HepG2 (cell line): ENCODE results near the gene QSOX1. TPM values are rescaled to one million over a fixed set of nuclear protein-coding genes. Genes with fewer than 3 reads are reported as not detected.

Experiments used
- ATAC-seq: fragments of 200-7000 bp; cut with Tn5 transposase; 3 replicates; pipeline ENCODE4 v1.9.1; 2020; ENCODE audit warnings: mild to moderate bottlenecking, moderate library complexity
- BruUV-seq: library from RNA; stranded (reverse); fragments of 400-500 nt; replicated peaks from 2 replicates; lab custom pipeline; 2021; lab: Mats Ljungman, UMichigan
- CTCF ChIA-PET: fragments of 300-600 bp; formaldehyde crosslinking; extraction: SDS; loops from one replicate; lab custom pipeline; 2021; ENCODE audit warnings: low total read pairs, inconsistent platforms, low intra/inter-chr PET ratio; lab: Yijun Ruan, JAX
- POLR2A ChIA-PET: fragments of 350-600 bp; sonication (Branson Sonifier 250); formaldehyde crosslinking; loops from one replicate; lab custom pipeline; 2020; ENCODE audit warnings: antibody characterized with exemption, inconsistent platforms; lab: Yijun Ruan, JAX
- DNase-seq: peaks from one replicate; pipeline ENCODE4 v3.0.0-alpha.2; 2015; ENCODE audit warnings: low spot score
- FAIRE-seq: peaks from 3 replicates; lab custom pipeline; 2011; peaks lifted over from hg19 to GRCh38; lab: Jason Lieb, UNC
- H2AFZ ChIP-seq: one replicate; pipeline ENCODE4 v1.6.1; 2011; ENCODE audit warnings: low read length, inconsistent platforms
- H3K27ac ChIP-seq: fragments of 300-600 bp; 3 replicates; pipeline ENCODE4 v1.8.0; 2011; ENCODE audit warnings: mixed run types, mild to moderate bottlenecking, mixed read lengths, low read length, inconsistent platforms; ENCODE audit not compliant: insufficient read depth; ENCODE audit errors: extremely low read length
- H3K27me3 ChIP-seq, 2 experiments: fragments of 200-600 bp in 1 of 2; 2 replicates in 1 of 2; 3 replicates in 1 of 2; pipeline versions ENCODE4 v1.6.0 to v1.8.0; 2011; ENCODE audit warnings: low read length in 2 of 2, mild to moderate bottlenecking in 2 of 2, moderate library complexity in 2 of 2, inconsistent platforms in 1 of 2; ENCODE audit not compliant: insufficient read depth in 2 of 2, control insufficient read depth in 1 of 2
- H3K36me3 ChIP-seq, 2 experiments: fragments of 200-600 bp in 1 of 2; replicated peaks in 1 of 2; 2 replicates in 1 of 2; 3 replicates in 1 of 2; pipeline versions ENCODE4 v1.5.1 to v1.8.0; 2011; ENCODE audit warnings: low read length in 2 of 2, inconsistent platforms in 1 of 2; ENCODE audit not compliant: insufficient read depth in 2 of 2, control insufficient read depth in 1 of 2
- H3K4me1 ChIP-seq: 2 replicates; pipeline ENCODE4 v1.5.1; 2012; ENCODE audit warnings: low read length, inconsistent platforms; ENCODE audit not compliant: insufficient read depth
- H3K4me2 ChIP-seq: 2 replicates; pipeline ENCODE4 v1.6.0; 2011; ENCODE audit warnings: low read depth, low read length, inconsistent platforms
- H3K4me3 ChIP-seq, 3 experiments: fragments of 200-600 bp in 1 of 3; sonication (generic), shearing (Covaris generic) in 1 of 3; replicated peaks in 1 of 3; 2 replicates each; pipeline ENCODE4 v1.5.1; 2011 to 2016; ENCODE audit warnings: low read length in 3 of 3, inconsistent platforms in 2 of 3, low read depth in 2 of 3, mild to moderate bottlenecking in 2 of 3, control low read depth in 1 of 3, mixed read lengths in 1 of 3; ENCODE audit not compliant: insufficient read depth in 1 of 3
- H3K79me2 ChIP-seq: one replicate; pipeline ENCODE4 v1.6.1; 2011; ENCODE audit warnings: low read length, inconsistent platforms; ENCODE audit not compliant: insufficient read depth
- H3K9ac ChIP-seq: 2 replicates; pipeline ENCODE4 v1.6.0; 2011; ENCODE audit warnings: mild to moderate bottlenecking, low read depth, low read length, inconsistent platforms; ENCODE audit not compliant: insufficient read depth
- H3K9me3 ChIP-seq: 2 replicates; pipeline ENCODE4 v1.5.1; 2012; ENCODE audit warnings: mild to moderate bottlenecking, low read length
- H4K20me1 ChIP-seq: 2 replicates; pipeline ENCODE4 v1.6.0; 2011; ENCODE audit warnings: inconsistent platforms, mild to moderate bottlenecking, low read length, moderate library complexity; ENCODE audit not compliant: insufficient read depth
- AGO2 ChIP-seq: fragments of 200-400 bp; formaldehyde crosslinking; optimal IDR thresholded peaks from 2 replicates; pipeline ENCODE3; 2017; ENCODE audit warnings: mild to moderate bottlenecking, low read depth, low read length, moderate library complexity
- CEBPB ChIP-seq: IDR thresholded peaks from 2 replicates; pipeline ENCODE4 v1.6.1; 2011; ENCODE audit warnings: low read depth, low read length, improper control_type of control experiment, borderline replicate concordance
- KAT7 ChIP-seq: IDR thresholded peaks from 2 replicates; pipeline ENCODE4 v1.6.1; 2018; ENCODE audit warnings: borderline replicate concordance, missing compliant biosample characterization
- MTA1 ChIP-seq: sonication (generic); formaldehyde crosslinking; IDR thresholded peaks from 2 replicates; pipeline ENCODE4 v1.4.0; 2020; ENCODE audit warnings: missing genetic modification reagents, mild to moderate bottlenecking, borderline replicate concordance
- MXD4 ChIP-seq: IDR thresholded peaks from 2 replicates; pipeline ENCODE4 v1.6.1; 2016; ENCODE audit warnings: mild to moderate bottlenecking, missing biosample characterization, missing genetic modification reagents
- RAD21 ChIP-seq: fragments of 450-650 bp; formaldehyde crosslinking; IDR thresholded peaks from 2 replicates; pipeline ENCODE4 v1.5.0; 2020; ENCODE audit warnings: mild to moderate bottlenecking
- SIX4 ChIP-seq: sonication (generic); formaldehyde crosslinking; IDR thresholded peaks from 2 replicates; pipeline ENCODE4 v1.4.0; 2020; ENCODE audit warnings: missing genetic modification reagents
- SMC3 ChIP-seq: IDR thresholded peaks from 2 replicates; pipeline ENCODE4 v1.6.1; 2011; ENCODE audit warnings: low read length, improper control_type of control experiment
- THAP11 ChIP-seq: IDR thresholded peaks from 2 replicates; pipeline ENCODE4 v1.6.1; 2016; ENCODE audit warnings: missing biosample characterization, missing genetic modification reagents
- ZNF501 ChIP-seq: sonication (generic); formaldehyde crosslinking; IDR thresholded peaks from 2 replicates; pipeline ENCODE4 v1.5.1; 2020; ENCODE audit warnings: mild to moderate bottlenecking, moderate library complexity, missing genetic modification reagents
- ZNF713 ChIP-seq: sonication (generic); formaldehyde crosslinking; IDR thresholded peaks from 2 replicates; pipeline ENCODE4 v1.4.0; 2020; ENCODE audit warnings: mild to moderate bottlenecking, missing genetic modification reagents
- WGBS: methylation state at CpG from one replicate; pipeline ENCODE4 v1.1.6; 2017; ENCODE audit warnings: low lambda C conversion rate; 5-methylcytosine and 5-hydroxymethylcytosine counted together
- in situ Hi-C: cut with HindIII; loops from 2 replicates; pipeline ENCODE4 v1.10.0; 2017; ENCODE audit warnings: low pct_unique_long_range_greater_than_20kb; ENCODE audit not compliant: extremely low pct_ligation_motif_present
- intact Hi-C: fragments of 100-400 bp; cut with micrococcal nuclease; formaldehyde crosslinking; loops from one replicate; pipeline ENCODE4 v1.10.0; 2022; ENCODE audit not compliant: unreplicated experiment
- polyA plus RNA-seq, 8 experiments: library from polyadenylated mRNA; depleted of rRNA in 3 of 8; stranded (reverse) in 7 of 8; unstranded in 1 of 8; fragments of >200 nt; fragmentation: Illumina TruSeq in 4 of 8; extraction: Trizol in 4 of 8; gene quantifications; 2 replicates each; pipeline versions ENCODE4 v1.2.1 to v1.2.3, GENCODE V29; 2011 to 2016; ENCODE audit warnings: low read depth in 4 of 8, missing spikeins in 1 of 8, mixed read lengths in 1 of 8; ENCODE audit not compliant: insufficient read depth in 1 of 8
- total RNA-seq, 5 experiments: library from RNA; depleted of rRNA; stranded (reverse); fragments of >200 nt; fragmentation: Illumina TruSeq; extraction: Trizol; gene quantifications; 2 replicates each; pipeline ENCODE4 v1.2.3, GENCODE V29; 2016; ENCODE audit warnings: low read depth in 1 of 5
- TF ChIP-seq, protein P1 (sequence below): sonication (generic); formaldehyde crosslinking; IDR thresholded peaks from 2 replicates; pipeline ENCODE4 v1.4.0; 2020; ENCODE audit warnings: missing genetic modification reagents, borderline replicate concordance
- TF ChIP-seq, protein P2 (sequence below): sonication (generic); formaldehyde crosslinking; IDR thresholded peaks from 2 replicates; pipeline ENCODE4 v1.5.0; 2020; ENCODE audit warnings: mild to moderate bottlenecking, missing genetic modification reagents, moderate library complexity
- TF ChIP-seq, protein P3 (sequence below): sonication (generic); formaldehyde crosslinking; IDR thresholded peaks from 2 replicates; pipeline ENCODE4 v1.4.0; 2020; ENCODE audit warnings: mild to moderate bottlenecking, missing genetic modification reagents

The QSOX1 gene
- total and polyA plus RNA-seq, 2 of the 13 experiments (the other 11 are each of a cell fraction or from before 2014, with no cell fraction given) = 6.8 to 40.2 TPM

DNA sequence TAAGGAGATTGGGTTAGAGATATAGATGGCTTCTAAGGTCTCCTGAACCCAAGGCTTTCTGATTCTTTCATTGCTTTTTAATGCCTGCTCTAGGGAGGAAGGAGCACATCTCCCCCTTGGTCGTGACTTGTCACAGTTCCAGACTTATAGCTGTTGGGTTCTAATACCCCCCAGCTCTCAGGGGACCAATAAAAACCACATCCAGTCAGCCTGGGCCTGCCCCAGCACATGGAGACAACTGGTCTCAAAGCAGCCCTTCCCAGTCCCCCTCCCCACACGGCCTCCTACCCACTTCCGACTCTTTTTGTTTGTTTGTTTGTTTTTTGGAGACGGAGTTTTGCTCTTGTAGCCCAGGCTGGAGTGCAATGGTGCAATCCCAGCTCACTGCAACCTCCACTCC lies 23.3 kb downstream of the QSOX1 start (continued):
- TF ChIP-seq, protein P1, sequence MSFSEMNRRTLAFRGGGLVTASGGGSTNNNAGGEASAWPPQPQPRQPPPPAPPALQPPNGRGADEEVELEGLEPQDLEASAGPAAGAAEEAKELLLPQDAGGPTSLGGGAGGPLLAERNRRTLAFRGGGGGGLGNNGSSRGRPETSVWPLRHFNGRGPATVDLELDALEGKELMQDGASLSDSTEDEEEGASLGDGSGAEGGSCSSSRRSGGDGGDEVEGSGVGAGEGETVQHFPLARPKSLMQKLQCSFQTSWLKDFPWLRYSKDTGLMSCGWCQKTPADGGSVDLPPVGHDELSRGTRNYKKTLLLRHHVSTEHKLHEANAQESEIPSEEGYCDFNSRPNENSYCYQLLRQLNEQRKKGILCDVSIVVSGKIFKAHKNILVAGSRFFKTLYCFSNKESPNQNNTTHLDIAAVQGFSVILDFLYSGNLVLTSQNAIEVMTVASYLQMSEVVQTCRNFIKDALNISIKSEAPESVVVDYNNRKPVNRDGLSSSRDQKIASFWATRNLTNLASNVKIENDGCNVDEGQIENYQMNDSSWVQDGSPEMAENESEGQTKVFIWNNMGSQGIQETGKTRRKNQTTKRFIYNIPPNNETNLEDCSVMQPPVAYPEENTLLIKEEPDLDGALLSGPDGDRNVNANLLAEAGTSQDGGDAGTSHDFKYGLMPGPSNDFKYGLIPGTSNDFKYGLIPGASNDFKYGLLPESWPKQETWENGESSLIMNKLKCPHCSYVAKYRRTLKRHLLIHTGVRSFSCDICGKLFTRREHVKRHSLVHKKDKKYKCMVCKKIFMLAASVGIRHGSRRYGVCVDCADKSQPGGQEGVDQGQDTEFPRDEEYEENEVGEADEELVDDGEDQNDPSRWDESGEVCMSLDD (CRISPR knock-in tag) = no peak

DNA sequence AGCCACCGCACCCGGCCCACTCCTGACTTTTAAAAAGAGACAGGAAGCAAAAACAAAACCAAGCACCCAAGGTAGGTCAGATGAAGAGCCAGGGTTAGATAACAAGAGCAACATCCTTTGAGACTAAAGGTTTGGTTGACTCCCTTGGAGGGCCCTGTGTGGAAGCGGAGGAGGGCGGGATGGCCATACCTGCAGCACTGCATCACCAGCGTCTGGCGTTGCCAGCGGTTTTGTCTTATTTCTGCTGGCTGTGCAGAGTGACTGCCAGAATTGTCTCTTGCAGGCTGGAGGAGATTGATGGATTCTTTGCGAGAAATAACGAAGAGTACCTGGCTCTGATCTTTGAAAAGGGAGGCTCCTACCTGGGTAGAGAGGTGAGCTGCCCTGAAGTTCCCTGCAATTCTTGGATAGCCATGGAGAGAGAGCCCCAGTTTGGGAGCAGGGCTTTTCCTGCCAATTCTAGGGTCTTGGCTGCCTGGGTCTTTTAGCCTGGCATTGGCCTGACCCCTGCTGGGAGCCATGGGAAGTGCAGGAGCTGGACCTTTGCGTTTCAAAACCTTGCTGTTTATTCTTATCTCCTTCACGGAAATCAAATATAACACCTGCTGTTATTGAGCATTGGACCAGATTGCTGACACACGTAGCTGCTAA lies 24.0 kb downstream of the QSOX1 start:
- no peak overlapping the region for H3K4me2 ChIP-seq
- WGBS = 63% methylated on average over 12 of the region's 12 CpGs
- no peak overlapping the region for H3K9ac ChIP-seq
- FAIRE-seq (peak; percentile 87), ATAC-seq (peak; percentile 63), DNase-seq (peak; percentile 25)
- no peaks in the 10 kb centered on the region for H3K9me3 ChIP-seq
- intact Hi-C loops = loop anchor here (1.0 to 2.0 kb wide), 2 partner anchors 311 to 472 kb away; no protein-coding TSS in a partner anchor
- no TSS peak for BruUV-seq
- H4K20me1 ChIP-seq = no peaks in the 10 kb centered on the region
- no peak overlapping the region for H3K4me3 ChIP-seq
- no peaks in the 10 kb centered on the region for H3K79me2 ChIP-seq
- no peaks in the 10 kb centered on the region for H3K36me3 ChIP-seq
- no peak overlapping the region for H2AFZ ChIP-seq
- no peaks in the 10 kb centered on the region for H3K4me1 ChIP-seq
- ChIA-PET POLR2A (interaction anchor here (0.9 kb wide), 1 partner anchor 21 kb away, joined by 4 read pairs; no protein-coding TSS in a partner anchor), CTCF (interaction anchor here (1.1 to 2.0 kb wide), 2 partner anchors 311 to 472 kb away, joined by 4 to 7 read pairs; no protein-coding TSS in a partner anchor)
- H3K27me3 ChIP-seq = no peaks in the 10 kb centered on the region
- H3K27ac ChIP-seq = no peak overlapping the region
- in situ Hi-C loops = loop anchor here (10.0 kb wide), 1 partner anchor 464 kb away; no protein-coding TSS in a partner anchor
- TF ChIP-seq, protein P2, sequence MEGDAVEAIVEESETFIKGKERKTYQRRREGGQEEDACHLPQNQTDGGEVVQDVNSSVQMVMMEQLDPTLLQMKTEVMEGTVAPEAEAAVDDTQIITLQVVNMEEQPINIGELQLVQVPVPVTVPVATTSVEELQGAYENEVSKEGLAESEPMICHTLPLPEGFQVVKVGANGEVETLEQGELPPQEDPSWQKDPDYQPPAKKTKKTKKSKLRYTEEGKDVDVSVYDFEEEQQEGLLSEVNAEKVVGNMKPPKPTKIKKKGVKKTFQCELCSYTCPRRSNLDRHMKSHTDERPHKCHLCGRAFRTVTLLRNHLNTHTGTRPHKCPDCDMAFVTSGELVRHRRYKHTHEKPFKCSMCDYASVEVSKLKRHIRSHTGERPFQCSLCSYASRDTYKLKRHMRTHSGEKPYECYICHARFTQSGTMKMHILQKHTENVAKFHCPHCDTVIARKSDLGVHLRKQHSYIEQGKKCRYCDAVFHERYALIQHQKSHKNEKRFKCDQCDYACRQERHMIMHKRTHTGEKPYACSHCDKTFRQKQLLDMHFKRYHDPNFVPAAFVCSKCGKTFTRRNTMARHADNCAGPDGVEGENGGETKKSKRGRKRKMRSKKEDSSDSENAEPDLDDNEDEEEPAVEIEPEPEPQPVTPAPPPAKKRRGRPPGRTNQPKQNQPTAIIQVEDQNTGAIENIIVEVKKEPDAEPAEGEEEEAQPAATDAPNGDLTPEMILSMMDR = peak; percentile 89
- TF ChIP-seq ZNF501 (CRISPR knock-in tag) (peak; percentile 43; the same call in 1 of the 2 replicates), SMC3 (peak; percentile 82), MTA1 (CRISPR knock-in tag) (no peak), CEBPB (no peak), KAT7 (CRISPR knock-in tag) (no peak), ZNF713 (CRISPR knock-in tag) (no peak), THAP11 (CRISPR knock-in tag) (no peak), MXD4 (CRISPR knock-in tag) (no peak), RAD21 (CRISPR knock-in tag) (peak; percentile 80), AGO2 (no peak), SIX4 (CRISPR knock-in tag) (no peak)
- TF ChIP-seq, protein P3, sequence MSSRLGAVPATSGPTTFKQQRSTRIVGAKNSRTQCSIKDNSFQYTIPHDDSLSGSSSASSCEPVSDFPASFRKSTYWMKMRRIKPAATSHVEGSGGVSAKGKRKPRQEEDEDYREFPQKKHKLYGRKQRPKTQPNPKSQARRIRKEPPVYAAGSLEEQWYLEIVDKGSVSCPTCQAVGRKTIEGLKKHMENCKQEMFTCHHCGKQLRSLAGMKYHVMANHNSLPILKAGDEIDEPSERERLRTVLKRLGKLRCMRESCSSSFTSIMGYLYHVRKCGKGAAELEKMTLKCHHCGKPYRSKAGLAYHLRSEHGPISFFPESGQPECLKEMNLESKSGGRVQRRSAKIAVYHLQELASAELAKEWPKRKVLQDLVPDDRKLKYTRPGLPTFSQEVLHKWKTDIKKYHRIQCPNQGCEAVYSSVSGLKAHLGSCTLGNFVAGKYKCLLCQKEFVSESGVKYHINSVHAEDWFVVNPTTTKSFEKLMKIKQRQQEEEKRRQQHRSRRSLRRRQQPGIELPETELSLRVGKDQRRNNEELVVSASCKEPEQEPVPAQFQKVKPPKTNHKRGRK (CRISPR knock-in tag) = no peak
